GM23338 (cell line): Measurements from ENCODE around the gene FETUB. TPM values are rescaled to one million over a fixed set of nuclear protein-coding genes. Genes with fewer than 3 reads are reported as not detected.

ENCODE experiments used
- ATAC-seq: fragments of 200-7000 bp; cut with Tn5 transposase; 3 replicates; pipeline ENCODE4 v1.9.1; 2020
- DNase-seq: peaks from one replicate; pipeline ENCODE4 v3.0.0-alpha.2; 2015; ENCODE audit warnings: low spot score
- H2AFZ ChIP-seq: fragments of 200-600 bp; sonication (generic); 2 replicates; pipeline ENCODE4 v1.8.0; 2016; ENCODE audit warnings: antibody characterized with exemption, mild to moderate bottlenecking, moderate library complexity
- H3F3A ChIP-seq: fragments of 200-600 bp; sonication (generic); replicated peaks from 2 replicates; pipeline ENCODE4 v1.8.0; 2017; ENCODE audit warnings: antibody characterized with exemption, mixed run types, low read depth
- H3K27ac ChIP-seq: fragments of 200-600 bp; sonication (generic); 2 replicates; pipeline ENCODE4 v1.6.1; 2016; ENCODE audit warnings: low read depth
- H3K27me3 ChIP-seq: fragments of 200-600 bp; sonication (generic); 2 replicates; pipeline ENCODE4 v1.8.0; 2016; ENCODE audit warnings: mild to moderate bottlenecking, mixed run types, moderate library complexity; ENCODE audit not compliant: insufficient read depth
- H3K36me3 ChIP-seq: fragments of 200-600 bp; sonication (generic); 2 replicates; pipeline ENCODE4 v1.8.0; 2016; ENCODE audit warnings: mild to moderate bottlenecking; ENCODE audit not compliant: insufficient read depth
- H3K4me1 ChIP-seq: fragments of 200-600 bp; sonication (generic); 2 replicates; pipeline ENCODE4 v1.8.0; 2016; ENCODE audit warnings: mild to moderate bottlenecking, moderate library complexity; ENCODE audit not compliant: insufficient read depth
- H3K4me2 ChIP-seq: fragments of 200-600 bp; sonication (generic); 2 replicates; pipeline ENCODE4 v1.7.1; 2017; ENCODE audit warnings: mixed run types
- H3K4me3 ChIP-seq: fragments of 200-600 bp; sonication (generic); 2 replicates; pipeline ENCODE4 v1.6.1; 2016; ENCODE audit warnings: mixed run types
- H3K79me2 ChIP-seq: fragments of 200-600 bp; sonication (generic); replicated peaks from 2 replicates; pipeline ENCODE4 v1.8.0; 2017; ENCODE audit warnings: mild to moderate bottlenecking; ENCODE audit not compliant: insufficient read depth
- H3K9me2 ChIP-seq: fragments of 200-600 bp; sonication (generic); 2 replicates; pipeline ENCODE4 v1.8.0; 2017; ENCODE audit not compliant: insufficient read depth
- H4K20me1 ChIP-seq: fragments of 200-600 bp; sonication (generic); replicated peaks from 2 replicates; pipeline ENCODE4 v1.8.0; 2017; ENCODE audit warnings: mild to moderate bottlenecking; ENCODE audit not compliant: insufficient read depth
- H3K27ac Mint-ChIP-seq: 2 replicates; pipeline ENCODE4 v1.8.0; 2020; ENCODE audit warnings: inconsistent platforms, mild to moderate bottlenecking, moderate library complexity, mixed read lengths
- H3K27me3 Mint-ChIP-seq: 3 replicates; pipeline ENCODE4 v1.8.0; 2022; ENCODE audit warnings: low read depth, mild to moderate bottlenecking, moderate library complexity, mixed read lengths, inconsistent platforms; ENCODE audit not compliant: insufficient read depth, poor library complexity
- H3K36me3 Mint-ChIP-seq: 3 replicates; pipeline ENCODE4 v1.8.0; 2021; ENCODE audit warnings: low read depth, mild to moderate bottlenecking, inconsistent platforms, moderate library complexity, mixed read lengths
- H3K4me1 Mint-ChIP-seq: 3 replicates; pipeline ENCODE4 v1.8.0; 2020; ENCODE audit warnings: mild to moderate bottlenecking, inconsistent platforms, mixed read lengths
- H3K4me3 Mint-ChIP-seq: 3 replicates; pipeline ENCODE4 v1.8.0; 2021; ENCODE audit warnings: moderate library complexity, mild to moderate bottlenecking, inconsistent platforms, mixed read lengths
- H3K9me3 Mint-ChIP-seq: 3 replicates; pipeline ENCODE4 v1.8.0; 2020; ENCODE audit warnings: moderate library complexity, mild to moderate bottlenecking, inconsistent platforms, mixed read lengths
- CREB1 ChIP-seq: fragments of 250-450 bp; sonication (Bioruptor Pico); IDR thresholded peaks from 2 replicates; pipeline ENCODE4 v1.5.0; 2020; ENCODE audit warnings: low read depth, mild to moderate bottlenecking, moderate library complexity
- EZH2 ChIP-seq: fragments of 200-600 bp; sonication (generic); IDR thresholded peaks from one replicate; pipeline ENCODE4 v1.8.0; 2017; ENCODE audit warnings: antibody characterized with exemption, mild to moderate bottlenecking, low read depth; ENCODE audit not compliant: unreplicated experiment
- EZH2phosphoT487 ChIP-seq: fragments of 200-600 bp; sonication (generic); IDR thresholded peaks from one replicate; pipeline ENCODE4 v1.8.1; 2018; ENCODE audit warnings: antibody characterized with exemption; ENCODE audit not compliant: unreplicated experiment
- JUNB ChIP-seq: IDR thresholded peaks from one replicate; pipeline ENCODE4 v1.6.1; 2016; ENCODE audit warnings: antibody characterized with exemption; ENCODE audit not compliant: unreplicated experiment
- NANOG ChIP-seq: IDR thresholded peaks from 2 replicates; pipeline ENCODE4 v1.6.1; 2016; ENCODE audit warnings: antibody characterized with exemption, borderline replicate concordance
- POLR2AphosphoS5 ChIP-seq: IDR thresholded peaks from 2 replicates; pipeline ENCODE4 v1.6.1; 2016; ENCODE audit warnings: antibody characterized with exemption, low read depth
- STAT1 ChIP-seq: IDR thresholded peaks from one replicate; pipeline ENCODE4 v1.6.1; 2016; ENCODE audit warnings: antibody characterized with exemption; ENCODE audit not compliant: unreplicated experiment
- ZNF114 ChIP-seq: fragments of 250-450 bp; sonication (Bioruptor Pico); IDR thresholded peaks from 2 replicates; pipeline ENCODE4 v1.5.0; 2020; ENCODE audit warnings: mild to moderate bottlenecking, moderate library complexity
- ZNF331 ChIP-seq: fragments of 250-450 bp; sonication (Bioruptor Pico); IDR thresholded peaks from 2 replicates; pipeline ENCODE4 v1.5.0; 2020; ENCODE audit warnings: low read depth, mild to moderate bottlenecking, moderate library complexity
- polyA plus RNA-seq: library from polyadenylated mRNA; unstranded; fragments of >200 nt; fragmentation: Nextera tagmentation; extraction: Ambion mirVana; gene quantifications from 2 replicates; pipeline ENCODE4 v1.2.1, GENCODE V29; 2016
- total RNA-seq: library from RNA; depleted of rRNA; stranded (reverse); fragments of >200 nt; shearing (Covaris generic); gene quantifications from 2 replicates; pipeline ENCODE4 v1.2.3, GENCODE V29; 2014
- TF ChIP-seq, protein P1 (sequence below): IDR thresholded peaks from one replicate; pipeline ENCODE4 v1.6.1; 2018; ENCODE audit warnings: antibody characterized with exemption; ENCODE audit not compliant: unreplicated experiment
- TF ChIP-seq, protein P2 (sequence below): fragments of 250-450 bp; sonication (Bioruptor Pico); IDR thresholded peaks from 2 replicates; pipeline ENCODE4 v1.5.0; 2020; ENCODE audit warnings: mild to moderate bottlenecking, moderate library complexity
- TF ChIP-seq, protein P3 (sequence below), 2 experiments: fragments of 200-600 bp in 1 of 2; sonication (generic) in 1 of 2; conservative IDR thresholded peaks; 2 replicates each; pipeline versions ENCODE4 v1.5.1 to v1.6.1; 2016 to 2017; ENCODE audit warnings: antibody characterized with exemption in 2 of 2, low read depth in 2 of 2, mild to moderate bottlenecking in 2 of 2, moderate library complexity in 1 of 2
- TF ChIP-seq, protein P4 (sequence below): IDR thresholded peaks from 2 replicates; pipeline ENCODE4 v1.6.1; 2016; ENCODE audit warnings: antibody characterized with exemption

FETUB gene
- total and polyA plus RNA-seq, 2 experiments from 2014 or later: 0.26 TPM; not detected in 1

DNA sequence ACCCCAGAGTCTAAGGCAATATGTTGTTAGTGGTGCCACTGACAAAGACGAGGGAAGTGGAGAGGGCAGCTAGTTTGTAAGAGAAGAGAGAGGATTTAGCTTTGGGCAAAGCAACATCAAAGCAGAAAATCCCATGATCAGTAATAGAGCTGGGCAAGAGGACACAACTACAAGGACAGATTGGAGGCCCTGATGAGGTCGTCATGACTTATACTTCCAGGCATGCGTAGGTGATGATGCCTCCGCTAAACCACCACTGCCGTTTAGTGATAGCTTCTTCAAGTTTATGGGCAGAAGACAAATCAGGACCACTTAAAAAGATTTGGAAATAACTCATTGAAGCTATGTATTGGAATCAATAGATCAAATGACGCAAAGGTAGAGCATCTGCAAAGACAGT lies 28.2 kb downstream of the FETUB start:
- Histone ChIP-seq H3K4me2 (no peak overlapping the region), H3K4me3 (no peak overlapping the region), H3K27ac (no peak overlapping the region), H4K20me1 (no peaks in the 10 kb centered on the region), H3K27me3 (no peaks in the 10 kb centered on the region), H3K4me1 (peaks cover 31% of the 10 kb centered on the region), H3F3A (no peaks in the 10 kb centered on the region), H3K36me3 (no peaks in the 10 kb centered on the region), H2AFZ (no peak overlapping the region), H3K79me2 (no peaks in the 10 kb centered on the region), H3K9me2 (peaks cover 17% of the 10 kb centered on the region)
- H3K4me3 Mint-ChIP-seq: no peak overlapping the region
- ATAC-seq: no peak
- no peak for TF ChIP-seq JUNB
- no peak for TF ChIP-seq ZNF114 (CRISPR knock-in tag)
- TF ChIP-seq POLR2AphosphoS5: no peak
- no peak for TF ChIP-seq CREB1 (CRISPR knock-in tag)
- TF ChIP-seq, protein P1, sequence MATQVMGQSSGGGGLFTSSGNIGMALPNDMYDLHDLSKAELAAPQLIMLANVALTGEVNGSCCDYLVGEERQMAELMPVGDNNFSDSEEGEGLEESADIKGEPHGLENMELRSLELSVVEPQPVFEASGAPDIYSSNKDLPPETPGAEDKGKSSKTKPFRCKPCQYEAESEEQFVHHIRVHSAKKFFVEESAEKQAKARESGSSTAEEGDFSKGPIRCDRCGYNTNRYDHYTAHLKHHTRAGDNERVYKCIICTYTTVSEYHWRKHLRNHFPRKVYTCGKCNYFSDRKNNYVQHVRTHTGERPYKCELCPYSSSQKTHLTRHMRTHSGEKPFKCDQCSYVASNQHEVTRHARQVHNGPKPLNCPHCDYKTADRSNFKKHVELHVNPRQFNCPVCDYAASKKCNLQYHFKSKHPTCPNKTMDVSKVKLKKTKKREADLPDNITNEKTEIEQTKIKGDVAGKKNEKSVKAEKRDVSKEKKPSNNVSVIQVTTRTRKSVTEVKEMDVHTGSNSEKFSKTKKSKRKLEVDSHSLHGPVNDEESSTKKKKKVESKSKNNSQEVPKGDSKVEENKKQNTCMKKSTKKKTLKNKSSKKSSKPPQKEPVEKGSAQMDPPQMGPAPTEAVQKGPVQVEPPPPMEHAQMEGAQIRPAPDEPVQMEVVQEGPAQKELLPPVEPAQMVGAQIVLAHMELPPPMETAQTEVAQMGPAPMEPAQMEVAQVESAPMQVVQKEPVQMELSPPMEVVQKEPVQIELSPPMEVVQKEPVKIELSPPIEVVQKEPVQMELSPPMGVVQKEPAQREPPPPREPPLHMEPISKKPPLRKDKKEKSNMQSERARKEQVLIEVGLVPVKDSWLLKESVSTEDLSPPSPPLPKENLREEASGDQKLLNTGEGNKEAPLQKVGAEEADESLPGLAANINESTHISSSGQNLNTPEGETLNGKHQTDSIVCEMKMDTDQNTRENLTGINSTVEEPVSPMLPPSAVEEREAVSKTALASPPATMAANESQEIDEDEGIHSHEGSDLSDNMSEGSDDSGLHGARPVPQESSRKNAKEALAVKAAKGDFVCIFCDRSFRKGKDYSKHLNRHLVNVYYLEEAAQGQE: no peak
- TF ChIP-seq, protein P2, sequence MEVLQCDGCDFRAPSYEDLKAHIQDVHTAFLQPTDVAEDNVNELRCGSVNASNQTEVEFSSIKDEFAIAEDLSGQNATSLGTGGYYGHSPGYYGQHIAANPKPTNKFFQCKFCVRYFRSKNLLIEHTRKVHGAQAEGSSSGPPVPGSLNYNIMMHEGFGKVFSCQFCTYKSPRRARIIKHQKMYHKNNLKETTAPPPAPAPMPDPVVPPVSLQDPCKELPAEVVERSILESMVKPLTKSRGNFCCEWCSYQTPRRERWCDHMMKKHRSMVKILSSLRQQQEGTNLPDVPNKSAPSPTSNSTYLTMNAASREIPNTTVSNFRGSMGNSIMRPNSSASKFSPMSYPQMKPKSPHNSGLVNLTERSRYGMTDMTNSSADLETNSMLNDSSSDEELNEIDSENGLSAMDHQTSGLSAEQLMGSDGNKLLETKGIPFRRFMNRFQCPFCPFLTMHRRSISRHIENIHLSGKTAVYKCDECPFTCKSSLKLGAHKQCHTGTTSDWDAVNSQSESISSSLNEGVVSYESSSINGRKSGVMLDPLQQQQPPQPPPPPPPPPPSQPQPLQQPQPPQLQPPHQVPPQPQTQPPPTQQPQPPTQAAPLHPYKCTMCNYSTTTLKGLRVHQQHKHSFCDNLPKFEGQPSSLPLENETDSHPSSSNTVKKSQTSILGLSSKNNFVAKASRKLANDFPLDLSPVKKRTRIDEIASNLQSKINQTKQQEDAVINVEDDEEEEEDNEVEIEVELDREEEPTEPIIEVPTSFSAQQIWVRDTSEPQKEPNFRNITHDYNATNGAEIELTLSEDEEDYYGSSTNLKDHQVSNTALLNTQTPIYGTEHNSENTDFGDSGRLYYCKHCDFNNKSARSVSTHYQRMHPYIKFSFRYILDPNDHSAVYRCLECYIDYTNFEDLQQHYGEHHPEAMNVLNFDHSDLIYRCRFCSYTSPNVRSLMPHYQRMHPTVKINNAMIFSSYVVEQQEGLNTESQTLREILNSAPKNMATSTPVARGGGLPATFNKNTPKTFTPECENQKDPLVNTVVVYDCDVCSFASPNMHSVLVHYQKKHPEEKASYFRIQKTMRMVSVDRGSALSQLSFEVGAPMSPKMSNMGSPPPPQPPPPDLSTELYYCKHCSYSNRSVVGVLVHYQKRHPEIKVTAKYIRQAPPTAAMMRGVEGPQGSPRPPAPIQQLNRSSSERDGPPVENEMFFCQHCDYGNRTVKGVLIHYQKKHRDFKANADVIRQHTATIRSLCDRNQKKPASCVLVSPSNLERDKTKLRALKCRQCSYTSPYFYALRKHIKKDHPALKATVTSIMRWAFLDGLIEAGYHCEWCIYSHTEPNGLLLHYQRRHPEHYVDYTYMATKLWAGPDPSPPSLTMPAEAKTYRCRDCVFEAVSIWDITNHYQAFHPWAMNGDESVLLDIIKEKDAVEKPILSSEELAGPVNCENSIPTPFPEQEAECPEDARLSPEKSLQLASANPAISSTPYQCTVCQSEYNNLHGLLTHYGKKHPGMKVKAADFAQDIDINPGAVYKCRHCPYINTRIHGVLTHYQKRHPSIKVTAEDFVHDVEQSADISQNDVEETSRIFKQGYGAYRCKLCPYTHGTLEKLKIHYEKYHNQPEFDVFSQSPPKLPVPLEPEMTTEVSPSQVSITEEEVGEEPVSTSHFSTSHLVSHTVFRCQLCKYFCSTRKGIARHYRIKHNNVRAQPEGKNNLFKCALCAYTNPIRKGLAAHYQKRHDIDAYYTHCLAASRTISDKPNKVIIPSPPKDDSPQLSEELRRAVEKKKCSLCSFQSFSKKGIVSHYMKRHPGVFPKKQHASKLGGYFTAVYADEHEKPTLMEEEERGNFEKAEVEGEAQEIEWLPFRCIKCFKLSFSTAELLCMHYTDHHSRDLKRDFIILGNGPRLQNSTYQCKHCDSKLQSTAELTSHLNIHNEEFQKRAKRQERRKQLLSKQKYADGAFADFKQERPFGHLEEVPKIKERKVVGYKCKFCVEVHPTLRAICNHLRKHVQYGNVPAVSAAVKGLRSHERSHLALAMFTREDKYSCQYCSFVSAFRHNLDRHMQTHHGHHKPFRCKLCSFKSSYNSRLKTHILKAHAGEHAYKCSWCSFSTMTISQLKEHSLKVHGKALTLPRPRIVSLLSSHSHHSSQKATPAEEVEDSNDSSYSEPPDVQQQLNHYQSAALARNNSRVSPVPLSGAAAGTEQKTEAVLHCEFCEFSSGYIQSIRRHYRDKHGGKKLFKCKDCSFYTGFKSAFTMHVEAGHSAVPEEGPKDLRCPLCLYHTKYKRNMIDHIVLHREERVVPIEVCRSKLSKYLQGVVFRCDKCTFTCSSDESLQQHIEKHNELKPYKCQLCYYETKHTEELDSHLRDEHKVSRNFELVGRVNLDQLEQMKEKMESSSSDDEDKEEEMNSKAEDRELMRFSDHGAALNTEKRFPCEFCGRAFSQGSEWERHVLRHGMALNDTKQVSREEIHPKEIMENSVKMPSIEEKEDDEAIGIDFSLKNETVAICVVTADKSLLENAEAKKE (CRISPR knock-in tag): no peak
- TF ChIP-seq ZNF331 (CRISPR knock-in tag): no peak
- TF ChIP-seq NANOG: no peak
- TF ChIP-seq, protein P3, sequence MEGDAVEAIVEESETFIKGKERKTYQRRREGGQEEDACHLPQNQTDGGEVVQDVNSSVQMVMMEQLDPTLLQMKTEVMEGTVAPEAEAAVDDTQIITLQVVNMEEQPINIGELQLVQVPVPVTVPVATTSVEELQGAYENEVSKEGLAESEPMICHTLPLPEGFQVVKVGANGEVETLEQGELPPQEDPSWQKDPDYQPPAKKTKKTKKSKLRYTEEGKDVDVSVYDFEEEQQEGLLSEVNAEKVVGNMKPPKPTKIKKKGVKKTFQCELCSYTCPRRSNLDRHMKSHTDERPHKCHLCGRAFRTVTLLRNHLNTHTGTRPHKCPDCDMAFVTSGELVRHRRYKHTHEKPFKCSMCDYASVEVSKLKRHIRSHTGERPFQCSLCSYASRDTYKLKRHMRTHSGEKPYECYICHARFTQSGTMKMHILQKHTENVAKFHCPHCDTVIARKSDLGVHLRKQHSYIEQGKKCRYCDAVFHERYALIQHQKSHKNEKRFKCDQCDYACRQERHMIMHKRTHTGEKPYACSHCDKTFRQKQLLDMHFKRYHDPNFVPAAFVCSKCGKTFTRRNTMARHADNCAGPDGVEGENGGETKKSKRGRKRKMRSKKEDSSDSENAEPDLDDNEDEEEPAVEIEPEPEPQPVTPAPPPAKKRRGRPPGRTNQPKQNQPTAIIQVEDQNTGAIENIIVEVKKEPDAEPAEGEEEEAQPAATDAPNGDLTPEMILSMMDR (conservative IDR thresholded peaks at IDR 0.05; ENCODE audit: low read depth in 2 of 2): no peak
- no peak for TF ChIP-seq EZH2
- TF ChIP-seq STAT1: no peak
- no peak for TF ChIP-seq EZH2phosphoT487
- TF ChIP-seq, protein P4, sequence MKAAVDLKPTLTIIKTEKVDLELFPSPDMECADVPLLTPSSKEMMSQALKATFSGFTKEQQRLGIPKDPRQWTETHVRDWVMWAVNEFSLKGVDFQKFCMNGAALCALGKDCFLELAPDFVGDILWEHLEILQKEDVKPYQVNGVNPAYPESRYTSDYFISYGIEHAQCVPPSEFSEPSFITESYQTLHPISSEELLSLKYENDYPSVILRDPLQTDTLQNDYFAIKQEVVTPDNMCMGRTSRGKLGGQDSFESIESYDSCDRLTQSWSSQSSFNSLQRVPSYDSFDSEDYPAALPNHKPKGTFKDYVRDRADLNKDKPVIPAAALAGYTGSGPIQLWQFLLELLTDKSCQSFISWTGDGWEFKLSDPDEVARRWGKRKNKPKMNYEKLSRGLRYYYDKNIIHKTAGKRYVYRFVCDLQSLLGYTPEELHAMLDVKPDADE: no peak
- H3K4me1 Mint-ChIP-seq: peaks cover 32% of the 10 kb centered on the region
- no peak overlapping the region for H3K27ac Mint-ChIP-seq
- no peak for DNase-seq
- H3K27me3 Mint-ChIP-seq: peaks cover 5% of the 10 kb centered on the region
- no peaks in the 10 kb centered on the region for H3K36me3 Mint-ChIP-seq
- no peaks in the 10 kb centered on the region; the same call in 2 of the 3 replicates for H3K9me3 Mint-ChIP-seq
